Panc1 (cell line): ENCODE measurements around the gene WDR11. TPM values are rescaled to one million over a fixed set of nuclear protein-coding genes. Genes with fewer than 3 reads are reported as not detected.

Source experiments
- ATAC-seq: fragments of 200-7000 bp; cut with Tn5 transposase; 2 replicates; pipeline ENCODE4 v1.9.1; 2020; ENCODE audit warnings: mild to moderate bottlenecking, moderate library complexity
- BruUV-seq: library from RNA; stranded (reverse); fragments of 400-500 nt; replicated peaks from 2 replicates; lab custom pipeline; 2021; lab: Mats Ljungman, UMichigan
- CTCF ChIA-PET: fragments of 300-600 bp; sonication (Branson Sonifier 250); formaldehyde crosslinking; loops from one replicate; lab custom pipeline; 2022; ENCODE audit warnings: antibody characterized with exemption; lab: Charles Lee
- POLR2A ChIA-PET: fragments of 300-600 bp; sonication (Branson Sonifier 250); formaldehyde crosslinking; loops from one replicate; lab custom pipeline; 2022; ENCODE audit warnings: antibody characterized with exemption; lab: Charles Lee
- DNase-seq: peaks from one replicate; pipeline ENCODE4 v3.0.0-alpha.2; 2010; ENCODE audit warnings: low read depth, low spot score
- H3K27ac ChIP-seq: 2 replicates; pipeline ENCODE4 v1.5.1; 2011; ENCODE audit warnings: mild to moderate bottlenecking, low read length, inconsistent platforms
- H3K27me3 ChIP-seq: fragments of 200-500 bp; sonication (Bioruptor generic); 2 replicates; pipeline ENCODE4 v1.6.0; 2014; ENCODE audit warnings: low read length, inconsistent platforms; ENCODE audit not compliant: control insufficient read depth, insufficient read depth
- H3K36me3 ChIP-seq: fragments of 200-500 bp; sonication (Bioruptor generic); 2 replicates; pipeline ENCODE4 v1.5.1; 2014; ENCODE audit warnings: inconsistent platforms, mild to moderate bottlenecking, low read length, moderate library complexity; ENCODE audit not compliant: control insufficient read depth, insufficient read depth
- H3K4me1 ChIP-seq: 2 replicates; pipeline ENCODE4 v1.5.1; 2011; ENCODE audit warnings: inconsistent platforms, mild to moderate bottlenecking, low read length, moderate library complexity; ENCODE audit not compliant: control insufficient read depth, insufficient read depth
- H3K4me3 ChIP-seq, 2 experiments: 2 replicates each; pipeline ENCODE4 v1.5.1; 2011 to 2012; ENCODE audit warnings: low read depth in 2 of 2, low read length in 2 of 2, mild to moderate bottlenecking in 2 of 2, inconsistent platforms in 1 of 2, moderate library complexity in 1 of 2
- H3K9me3 ChIP-seq: fragments of 200-500 bp; sonication (Bioruptor generic); 2 replicates; pipeline ENCODE4 v1.5.1; 2014; ENCODE audit warnings: low read depth, mild to moderate bottlenecking, inconsistent platforms, low read length, moderate library complexity; ENCODE audit not compliant: control insufficient read depth, insufficient read depth
- POLR2AphosphoS5 ChIP-seq: IDR thresholded peaks from 2 replicates; pipeline ENCODE4 v1.6.1; 2012; ENCODE audit warnings: mild to moderate bottlenecking, low read depth, low read length, moderate library complexity
- SIN3A ChIP-seq: IDR thresholded peaks from 2 replicates; pipeline ENCODE4 v1.6.1; 2012; ENCODE audit warnings: low read depth, mild to moderate bottlenecking, low read length, moderate library complexity, borderline replicate concordance; ENCODE audit not compliant: insufficient read depth
- TCF7L2 ChIP-seq: IDR thresholded peaks from 2 replicates; pipeline ENCODE4 v1.6.1; 2011; ENCODE audit warnings: mild to moderate bottlenecking, low read depth, low read length, inconsistent platforms
- in situ Hi-C: cut with HindIII; loops from 2 replicates; pipeline ENCODE4 v1.10.0; 2016; ENCODE audit warnings: low sequenced_read_pairs, low pct_unique_long_range_greater_than_20kb
- intact Hi-C: fragments of 100-400 bp; cut with micrococcal nuclease; formaldehyde crosslinking; loops from one replicate; pipeline ENCODE4 v1.10.0; 2022; ENCODE audit not compliant: unreplicated experiment
- total RNA-seq: library from RNA; stranded (reverse); gene quantifications from one replicate; pipeline ENCODE4 v1.2.1, GENCODE V29; 2021; ENCODE audit not compliant: unreplicated experiment
- TF ChIP-seq, protein P1 (sequence below), 2 experiments: IDR thresholded peaks; 2 replicates each; pipeline ENCODE4 v1.6.1; 2011 to 2012; ENCODE audit warnings: low read depth in 2 of 2, control low read depth in 1 of 2, low read length in 1 of 2, mild to moderate bottlenecking in 1 of 2, moderate library complexity in 1 of 2; ENCODE audit not compliant: insufficient read depth in 1 of 2
- TF ChIP-seq, protein P2 (sequence below): fragments of 450-650 bp; IDR thresholded peaks from 2 replicates; pipeline ENCODE4 v1.5.1; 2017; ENCODE audit warnings: mild to moderate bottlenecking

Gene WDR11
- total RNA-seq, 1 experiment from 2014 or later = 59.3 TPM

DNA sequence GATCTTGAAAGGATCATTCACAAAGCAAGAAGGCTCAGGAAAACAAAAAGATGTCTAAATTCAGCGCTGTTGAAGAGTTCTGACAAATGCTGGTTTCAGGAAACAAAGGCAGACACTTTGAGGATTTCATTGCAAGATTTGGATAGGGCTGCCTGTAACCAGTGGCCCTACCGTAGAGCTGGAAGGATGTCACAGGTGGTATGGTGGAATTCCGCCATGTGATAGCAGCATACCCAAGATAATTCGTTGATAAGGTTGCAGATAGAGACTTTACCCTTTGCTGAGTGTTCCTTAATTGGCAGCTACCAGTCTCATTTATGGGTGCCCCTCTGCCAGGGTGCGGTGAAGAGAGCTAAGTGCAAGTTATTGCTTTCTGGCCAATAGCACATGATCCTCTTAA, 100.1 kb downstream of the WDR11 start:
- BruUV-seq = no TSS peak
- no peak for ATAC-seq
- Histone ChIP-seq H3K4me1 (peaks cover 8% of the 10 kb centered on the region), H3K9me3 (no peaks in the 10 kb centered on the region), H3K36me3 (no peaks in the 10 kb centered on the region), H3K27me3 (peaks cover 22% of the 10 kb centered on the region), H3K4me3 (no peak overlapping the region), H3K27ac (no peak overlapping the region)
- TF ChIP-seq POLR2AphosphoS5 (no peak), TCF7L2 (no peak), SIN3A (no peak)
- TF ChIP-seq, protein P1, sequence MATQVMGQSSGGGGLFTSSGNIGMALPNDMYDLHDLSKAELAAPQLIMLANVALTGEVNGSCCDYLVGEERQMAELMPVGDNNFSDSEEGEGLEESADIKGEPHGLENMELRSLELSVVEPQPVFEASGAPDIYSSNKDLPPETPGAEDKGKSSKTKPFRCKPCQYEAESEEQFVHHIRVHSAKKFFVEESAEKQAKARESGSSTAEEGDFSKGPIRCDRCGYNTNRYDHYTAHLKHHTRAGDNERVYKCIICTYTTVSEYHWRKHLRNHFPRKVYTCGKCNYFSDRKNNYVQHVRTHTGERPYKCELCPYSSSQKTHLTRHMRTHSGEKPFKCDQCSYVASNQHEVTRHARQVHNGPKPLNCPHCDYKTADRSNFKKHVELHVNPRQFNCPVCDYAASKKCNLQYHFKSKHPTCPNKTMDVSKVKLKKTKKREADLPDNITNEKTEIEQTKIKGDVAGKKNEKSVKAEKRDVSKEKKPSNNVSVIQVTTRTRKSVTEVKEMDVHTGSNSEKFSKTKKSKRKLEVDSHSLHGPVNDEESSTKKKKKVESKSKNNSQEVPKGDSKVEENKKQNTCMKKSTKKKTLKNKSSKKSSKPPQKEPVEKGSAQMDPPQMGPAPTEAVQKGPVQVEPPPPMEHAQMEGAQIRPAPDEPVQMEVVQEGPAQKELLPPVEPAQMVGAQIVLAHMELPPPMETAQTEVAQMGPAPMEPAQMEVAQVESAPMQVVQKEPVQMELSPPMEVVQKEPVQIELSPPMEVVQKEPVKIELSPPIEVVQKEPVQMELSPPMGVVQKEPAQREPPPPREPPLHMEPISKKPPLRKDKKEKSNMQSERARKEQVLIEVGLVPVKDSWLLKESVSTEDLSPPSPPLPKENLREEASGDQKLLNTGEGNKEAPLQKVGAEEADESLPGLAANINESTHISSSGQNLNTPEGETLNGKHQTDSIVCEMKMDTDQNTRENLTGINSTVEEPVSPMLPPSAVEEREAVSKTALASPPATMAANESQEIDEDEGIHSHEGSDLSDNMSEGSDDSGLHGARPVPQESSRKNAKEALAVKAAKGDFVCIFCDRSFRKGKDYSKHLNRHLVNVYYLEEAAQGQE (IDR thresholded peaks at IDR 0.05; ENCODE audit: insufficient read depth in 1 of 2, low read depth in 2 of 2, low read length in 1 of 2) = no peak
- TF ChIP-seq, protein P2, sequence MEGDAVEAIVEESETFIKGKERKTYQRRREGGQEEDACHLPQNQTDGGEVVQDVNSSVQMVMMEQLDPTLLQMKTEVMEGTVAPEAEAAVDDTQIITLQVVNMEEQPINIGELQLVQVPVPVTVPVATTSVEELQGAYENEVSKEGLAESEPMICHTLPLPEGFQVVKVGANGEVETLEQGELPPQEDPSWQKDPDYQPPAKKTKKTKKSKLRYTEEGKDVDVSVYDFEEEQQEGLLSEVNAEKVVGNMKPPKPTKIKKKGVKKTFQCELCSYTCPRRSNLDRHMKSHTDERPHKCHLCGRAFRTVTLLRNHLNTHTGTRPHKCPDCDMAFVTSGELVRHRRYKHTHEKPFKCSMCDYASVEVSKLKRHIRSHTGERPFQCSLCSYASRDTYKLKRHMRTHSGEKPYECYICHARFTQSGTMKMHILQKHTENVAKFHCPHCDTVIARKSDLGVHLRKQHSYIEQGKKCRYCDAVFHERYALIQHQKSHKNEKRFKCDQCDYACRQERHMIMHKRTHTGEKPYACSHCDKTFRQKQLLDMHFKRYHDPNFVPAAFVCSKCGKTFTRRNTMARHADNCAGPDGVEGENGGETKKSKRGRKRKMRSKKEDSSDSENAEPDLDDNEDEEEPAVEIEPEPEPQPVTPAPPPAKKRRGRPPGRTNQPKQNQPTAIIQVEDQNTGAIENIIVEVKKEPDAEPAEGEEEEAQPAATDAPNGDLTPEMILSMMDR = no peak
- ChIA-PET POLR2A (no interaction called here), CTCF (no interaction called here)
- no peak for DNase-seq
- in situ Hi-C loops (no loop called here), intact Hi-C loops (no loop called here)

GRCh38 chr10:120953897-120954296, 102.7 kb downstream of the WDR11 start:
- Histone ChIP-seq H3K27me3 (peaks cover 22% of the 10 kb centered on the region), H3K27ac (no peak overlapping the region), H3K9me3 (no peaks in the 10 kb centered on the region), H3K4me1 (peaks cover 8% of the 10 kb centered on the region), H3K36me3 (no peaks in the 10 kb centered on the region), H3K4me3 (no peak overlapping the region)
- DNase-seq (no peak), ATAC-seq (no peak)
- POLR2A ChIA-PET = interaction anchor here (0.6 kb wide), 1 partner anchor 79 kb away, joined by 3 read pairs; no protein-coding TSS in a partner anchor
- CTCF ChIA-PET = no interaction called here
- intact Hi-C loops = no loop called here
- no TSS peak for BruUV-seq
- in situ Hi-C loops = no loop called here
- TF ChIP-seq, protein P1 (IDR thresholded peaks at IDR 0.05; ENCODE audit: insufficient read depth in 1 of 2, low read depth in 2 of 2, low read length in 1 of 2) = no peak
- TF ChIP-seq POLR2AphosphoS5 = no peak
- no peak for TF ChIP-seq TCF7L2
- no peak for TF ChIP-seq SIN3A
